Measurements from ENCODE around the gene FIG4. TPM values are rescaled to one million over a fixed set of nuclear protein-coding genes. Genes with fewer than 3 reads are reported as not detected.

Gene FIG4
- total and polyA plus RNA-seq, 2 of the 13 experiments (the other 11 are each of a cell fraction or from before 2014, with no cell fraction given), result 5.5 to 7.9 TPM

DNA sequence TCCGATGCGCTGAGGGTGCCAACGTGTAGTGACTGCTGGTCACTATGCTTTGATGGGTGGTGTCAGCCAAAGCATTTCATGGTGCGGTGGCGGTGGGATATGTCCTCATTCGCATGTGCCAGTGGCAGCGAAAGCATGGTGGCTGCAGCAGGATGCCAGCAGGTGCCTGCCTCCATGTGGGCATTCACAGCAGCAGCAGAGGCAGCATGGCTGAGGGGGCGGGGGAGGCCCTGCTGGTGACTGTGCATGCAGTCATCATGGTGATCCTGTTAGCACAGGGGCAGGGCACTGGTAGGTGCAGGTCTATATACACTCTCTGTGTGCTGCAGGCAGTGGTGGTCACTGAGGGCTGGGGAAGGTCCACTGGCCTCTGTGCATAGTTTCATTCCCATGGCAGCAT, 22.0 kb downstream of the FIG4 start (continued):
- TF ChIP-seq HES4 (CRISPR knock-in tag; IDR thresholded peaks at IDR 0.05; ENCODE audit: borderline replicate concordance) (no peak), ATF1 (CRISPR knock-in tag; IDR thresholded peaks at IDR 0.05) (no peak), ZBTB42 (CRISPR knock-in tag; IDR thresholded peaks at IDR 0.05) (no peak)
- TF ChIP-seq, protein P1, sequence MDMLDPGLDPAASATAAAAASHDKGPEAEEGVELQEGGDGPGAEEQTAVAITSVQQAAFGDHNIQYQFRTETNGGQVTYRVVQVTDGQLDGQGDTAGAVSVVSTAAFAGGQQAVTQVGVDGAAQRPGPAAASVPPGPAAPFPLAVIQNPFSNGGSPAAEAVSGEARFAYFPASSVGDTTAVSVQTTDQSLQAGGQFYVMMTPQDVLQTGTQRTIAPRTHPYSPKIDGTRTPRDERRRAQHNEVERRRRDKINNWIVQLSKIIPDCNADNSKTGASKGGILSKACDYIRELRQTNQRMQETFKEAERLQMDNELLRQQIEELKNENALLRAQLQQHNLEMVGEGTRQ (IDR thresholded peaks at IDR 0.05; ENCODE audit: low read depth, low read length), result no peak
- TF ChIP-seq, protein P1 (CRISPR knock-in tag; IDR thresholded peaks at IDR 0.05; ENCODE audit: borderline replicate concordance), result no peak

- ATAC-seq (no peak), DNase-seq (ENCODE audit: low spot score) (no peak), FAIRE-seq (no peak)
- Histone ChIP-seq H4K20me1 (ENCODE audit: insufficient read depth, low read length) (no peaks in the 10 kb centered on the region), H3K9me3 (ENCODE audit: low read length) (no peaks in the 10 kb centered on the region), H2AFZ (ENCODE audit: low read length) (no peak overlapping the region), H3K9ac (ENCODE audit: insufficient read depth, low read depth, low read length) (no peak overlapping the region), H3K4me1 (ENCODE audit: insufficient read depth, low read length) (no peaks in the 10 kb centered on the region), H3K27ac (ENCODE audit: extremely low read length, insufficient read depth, low read length) (no peak overlapping the region), H3K27me3 (ENCODE audit: control insufficient read depth in 1 of 2, insufficient read depth in 2 of 2, low read length in 2 of 2) (no peaks in the 10 kb centered on the region), H3K36me3 (replicated peaks in 1 of 2; ENCODE audit: control insufficient read depth in 1 of 2, insufficient read depth in 2 of 2, low read length in 2 of 2) (no peaks in the 10 kb centered on the region), H3K4me2 (ENCODE audit: low read depth, low read length) (no peak overlapping the region), H3K4me3 (replicated peaks in 1 of 3; ENCODE audit: insufficient read depth in 1 of 3, low read depth in 2 of 3, low read length in 3 of 3) (no peak overlapping the region), H3K79me2 (ENCODE audit: insufficient read depth, low read length) (no peaks in the 10 kb centered on the region)
- ChIA-PET CTCF (ENCODE audit: low intra/inter-chr PET ratio, low total read pairs) (no interaction called here), POLR2A (no interaction called here)
- BruUV-seq (replicated peaks), result no TSS peak
- intact Hi-C loops (cut with micrococcal nuclease; ENCODE audit: unreplicated experiment) (no loop called here), in situ Hi-C loops (cut with HindIII; ENCODE audit: extremely low pct_ligation_motif_present, low pct_unique_long_range_greater_than_20kb) (loop anchor here (5.0 kb wide), 1 partner anchor 318 kb away; no protein-coding TSS in a partner anchor)
- 95% methylated on average over 3 of the region's 3 CpGs for WGBS (ENCODE audit: low lambda C conversion rate)
- TF ChIP-seq ATF1 (CRISPR knock-in tag; IDR thresholded peaks at IDR 0.05) (no peak), ZNF335 (CRISPR knock-in tag; IDR thresholded peaks at IDR 0.05) (no peak), KDM6A (CRISPR knock-in tag; IDR thresholded peaks at IDR 0.05; ENCODE audit: low read depth) (no peak), XBP1 (CRISPR knock-in tag; IDR thresholded peaks at IDR 0.05) (no peak), KDM5A (IDR thresholded peaks at IDR 0.05; ENCODE audit: borderline replicate concordance, low read length) (no peak), ELK4 (CRISPR knock-in tag; IDR thresholded peaks at IDR 0.05; ENCODE audit: borderline replicate concordance) (no peak), NR2F2 (IDR thresholded peaks at IDR 0.05; ENCODE audit: borderline replicate concordance, low read depth) (no peak), MATR3 (CRISPR knock-in tag; IDR thresholded peaks at IDR 0.05) (no peak), PTBP1 (IDR thresholded peaks at IDR 0.05; ENCODE audit: low read depth, low read length, poor library complexity, severe bottlenecking) (no peak), ZNF678 (CRISPR knock-in tag; IDR thresholded peaks at IDR 0.05) (no peak)
- TF ChIP-seq, protein P2, sequence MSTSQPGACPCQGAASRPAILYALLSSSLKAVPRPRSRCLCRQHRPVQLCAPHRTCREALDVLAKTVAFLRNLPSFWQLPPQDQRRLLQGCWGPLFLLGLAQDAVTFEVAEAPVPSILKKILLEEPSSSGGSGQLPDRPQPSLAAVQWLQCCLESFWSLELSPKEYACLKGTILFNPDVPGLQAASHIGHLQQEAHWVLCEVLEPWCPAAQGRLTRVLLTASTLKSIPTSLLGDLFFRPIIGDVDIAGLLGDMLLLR (CRISPR knock-in tag; IDR thresholded peaks at IDR 0.05), result no peak
- TF ChIP-seq, protein P3, sequence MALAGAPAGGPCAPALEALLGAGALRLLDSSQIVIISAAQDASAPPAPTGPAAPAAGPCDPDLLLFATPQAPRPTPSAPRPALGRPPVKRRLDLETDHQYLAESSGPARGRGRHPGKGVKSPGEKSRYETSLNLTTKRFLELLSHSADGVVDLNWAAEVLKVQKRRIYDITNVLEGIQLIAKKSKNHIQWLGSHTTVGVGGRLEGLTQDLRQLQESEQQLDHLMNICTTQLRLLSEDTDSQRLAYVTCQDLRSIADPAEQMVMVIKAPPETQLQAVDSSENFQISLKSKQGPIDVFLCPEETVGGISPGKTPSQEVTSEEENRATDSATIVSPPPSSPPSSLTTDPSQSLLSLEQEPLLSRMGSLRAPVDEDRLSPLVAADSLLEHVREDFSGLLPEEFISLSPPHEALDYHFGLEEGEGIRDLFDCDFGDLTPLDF (CRISPR knock-in tag; IDR thresholded peaks at IDR 0.05), result no peak
Measured at GRCh38 chr6:109714166-109714565, 23.1 kb downstream of the FIG4 start.

Data from HepG2 (cell line).